Fibroblast of lung (primary cell): ENCODE results near the gene MRGPRF.

Source experiments
- CTCF ChIP-seq, 2 donors: IDR thresholded peaks in 1 of 2; conservative IDR thresholded peaks in 1 of 2; 1 replicate in 1 of 2; 2 replicates in 1 of 2; pipeline ENCODE4 v1.5.1; 2011 to 2012; ENCODE audit warnings: low read length in 2 of 2, control low read depth in 1 of 2, inconsistent platforms in 1 of 2, low read depth in 1 of 2, mild to moderate bottlenecking in 1 of 2
- EZH2 ChIP-seq: IDR thresholded peaks from 2 replicates; pipeline ENCODE4 v1.5.1; 2012; ENCODE audit warnings: low read length, control low read depth, mild to moderate bottlenecking; ENCODE audit errors: missing control alignments

GRCh38 chr11:68955607-68955958, 57.5 kb downstream of the MRGPRF start:
- TF ChIP-seq CTCF (conservative IDR thresholded peaks at IDR 0.05 in 1 of 2, IDR thresholded peaks at IDR 0.05 in 1 of 2; ENCODE audit: low read depth in 1 of 2, low read length in 2 of 2) = no peak
- no peak for TF ChIP-seq EZH2
